LoVo (cell line): ENCODE results near the gene DIP2C.
"Not testable (repeated sequence)": the region's sequence is repeated elsewhere in the genome, so short reads cannot be mapped to it uniquely, and the experiment has no call there.

Experiments used
- DNase-seq: peaks from one replicate; pipeline ENCODE4 v3.0.0-alpha.2; 2016; ENCODE audit warnings: low spot score

Gene DIP2C

GRCh38 chr10:371515-371914, 318.0 kb downstream of the DIP2C start:
- no peak for DNase-seq

- no peak for DNase-seq
Observed at GRCh38 chr10:370449-370825, 319.0 kb downstream of the DIP2C start.

DNA sequence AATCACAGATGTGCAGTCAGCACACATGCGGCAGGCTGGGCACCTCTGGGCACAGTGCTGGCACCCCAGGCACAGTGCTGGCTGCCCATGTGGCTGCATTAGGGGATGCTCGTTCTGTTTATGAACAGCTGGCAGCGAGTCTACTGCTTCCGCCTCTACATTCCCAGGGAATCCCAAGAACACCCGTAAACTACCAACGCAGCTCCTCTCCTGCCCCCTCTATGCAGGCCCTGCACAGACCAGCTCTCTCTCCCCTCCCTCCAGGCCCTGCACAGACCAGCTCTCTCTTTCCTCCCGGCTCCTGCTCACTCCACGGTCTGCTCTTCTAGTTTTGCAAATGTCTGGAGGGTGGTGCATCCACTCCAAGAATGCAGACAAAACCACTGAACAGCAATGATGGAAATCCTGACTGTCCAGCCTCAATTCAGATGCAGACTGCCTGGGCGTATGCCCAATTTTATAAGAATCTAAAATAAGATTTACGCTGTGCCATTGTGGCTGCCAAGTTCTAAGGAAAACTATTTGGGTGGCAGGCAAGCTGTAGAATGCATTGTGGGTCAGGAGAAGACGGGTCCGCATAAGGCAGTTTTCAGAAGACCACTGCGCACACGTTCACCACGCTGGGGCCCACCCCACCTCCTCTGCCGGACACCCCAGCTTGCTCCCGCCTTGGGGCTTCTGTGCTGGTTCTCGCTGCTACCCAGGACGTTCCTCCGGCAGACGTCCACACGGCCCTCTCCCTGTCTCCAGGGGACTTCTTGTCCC, 319.6 kb downstream of the DIP2C start:
- no peak for DNase-seq

- DNase-seq, result no peak
Observed at GRCh38 chr10:369221-369683, 320.2 kb downstream of the DIP2C start.

DNA sequence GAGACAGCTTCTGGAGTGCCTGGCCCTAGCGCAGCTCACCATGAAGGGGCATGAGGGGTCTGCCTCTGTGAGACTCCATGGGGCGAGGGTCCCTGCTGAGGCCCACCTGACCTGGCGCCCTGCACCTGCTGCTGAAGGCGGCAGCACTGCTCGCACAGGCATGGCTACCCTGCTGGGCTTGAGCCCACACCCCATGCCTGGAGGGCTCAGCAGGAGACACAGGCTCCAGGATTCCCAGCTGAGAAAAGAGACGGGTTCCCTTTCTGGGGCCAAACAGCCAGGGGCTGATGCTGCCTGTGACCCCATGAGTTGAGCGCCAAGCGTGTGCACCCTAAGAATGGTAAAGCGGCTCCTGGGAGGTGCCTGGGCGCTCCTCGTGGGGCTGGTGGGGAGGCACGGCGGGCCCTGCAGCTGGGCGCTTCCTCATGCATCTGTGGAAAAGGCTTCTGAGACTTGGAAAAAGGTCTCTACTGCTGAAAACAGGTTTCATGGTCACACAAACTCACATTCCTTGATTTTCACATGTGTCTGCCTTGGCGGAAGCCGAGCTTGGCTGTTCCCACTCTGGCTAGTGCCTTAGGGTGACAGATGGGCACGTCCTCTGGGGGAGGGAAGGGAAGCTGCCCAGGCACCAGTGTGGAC, 320.8 kb downstream of the DIP2C start:
- no peak for DNase-seq

GRCh38 chr10:368107-368506, 321.4 kb downstream of the DIP2C start:
- not testable (repeated sequence) for DNase-seq

DNA sequence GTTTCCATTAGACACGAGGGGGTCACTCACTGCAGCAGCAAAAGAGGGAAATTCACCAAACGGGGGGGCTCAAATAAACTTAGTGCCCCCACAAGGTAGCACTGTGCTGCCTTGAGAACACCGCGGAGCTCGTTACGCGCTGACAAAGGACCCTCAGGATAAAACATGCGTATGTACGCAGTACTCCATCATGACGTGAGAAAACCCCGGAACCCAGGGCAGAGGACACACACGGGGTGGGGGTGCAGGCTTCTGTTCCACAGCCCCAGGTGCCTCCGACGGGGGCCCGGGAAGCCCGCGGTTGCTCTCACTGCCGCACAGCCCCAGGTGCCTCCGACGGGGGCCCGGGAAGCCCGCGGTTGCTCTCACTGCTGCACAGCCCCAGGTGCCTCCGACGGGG, 321.8 kb downstream of the DIP2C start:
- DNase-seq, result no peak

DNA sequence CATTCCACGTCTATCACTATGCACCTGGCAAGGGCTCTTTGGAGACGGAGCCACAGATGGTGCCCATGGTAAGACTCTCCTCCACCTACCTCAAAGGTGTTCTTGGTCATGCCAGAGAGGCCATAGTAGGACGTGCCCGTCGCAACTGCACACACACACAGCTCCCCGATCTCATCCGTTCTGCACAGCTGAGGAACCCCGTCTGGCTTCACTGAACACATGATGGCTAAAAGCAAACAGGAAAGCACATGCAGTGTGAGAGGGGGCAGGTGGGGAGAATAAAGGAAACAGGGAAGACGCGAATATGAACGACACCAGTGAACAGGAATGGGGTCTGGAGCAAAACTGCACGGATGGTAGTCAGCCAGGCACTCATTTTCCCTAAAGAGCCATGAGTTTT, 323.3 kb downstream of the DIP2C start:
- DNase-seq, result no peak

- no peak for DNase-seq
Observed at GRCh38 chr10:364267-364775, 325.1 kb downstream of the DIP2C start.

DNA sequence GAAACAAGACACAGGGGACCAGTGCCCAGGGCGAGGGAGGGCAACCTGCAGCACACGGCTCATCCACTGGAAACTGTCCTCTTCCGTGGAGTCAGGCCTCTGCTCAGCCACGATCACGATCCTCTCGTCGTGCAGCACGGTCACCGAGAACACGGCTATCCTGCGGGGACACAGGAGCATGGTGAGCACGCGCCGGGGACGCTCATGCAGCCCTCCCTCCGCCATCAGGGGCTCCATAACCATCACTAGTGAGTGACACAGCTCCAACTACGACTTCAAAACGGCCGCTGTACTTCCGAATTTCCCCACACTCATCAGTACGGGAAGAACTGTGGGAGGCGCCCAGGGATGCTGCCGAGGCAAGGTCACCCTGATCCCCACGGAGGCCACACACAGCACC, 326.3 kb downstream of the DIP2C start:
- no peak for DNase-seq

GRCh38 chr10:361203-362081, 328.0 kb downstream of the DIP2C start:
- no peak for DNase-seq

- DNase-seq, result no peak
Observed at GRCh38 chr10:360653-361052, 328.8 kb downstream of the DIP2C start.

DNA sequence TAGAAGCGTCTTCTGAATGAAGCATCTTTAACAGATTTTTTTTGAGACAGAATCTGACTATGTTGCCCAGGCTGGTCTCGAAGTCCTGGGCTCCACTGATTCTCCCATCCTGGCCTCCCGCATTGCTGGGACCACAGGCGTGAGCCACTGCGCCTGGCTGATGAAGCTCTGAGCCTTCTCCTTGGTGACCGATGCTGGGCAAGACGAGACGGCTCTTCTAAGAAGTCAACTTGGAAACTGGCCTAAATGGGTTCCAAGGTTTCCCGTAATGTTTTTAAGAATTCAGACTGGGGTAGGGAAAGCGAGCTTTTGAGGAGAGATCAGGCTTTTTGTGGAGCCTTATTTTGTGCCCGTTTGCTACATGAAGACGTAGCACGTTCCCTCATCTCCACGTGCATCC, 329.7 kb downstream of the DIP2C start:
- no peak for DNase-seq

DNA sequence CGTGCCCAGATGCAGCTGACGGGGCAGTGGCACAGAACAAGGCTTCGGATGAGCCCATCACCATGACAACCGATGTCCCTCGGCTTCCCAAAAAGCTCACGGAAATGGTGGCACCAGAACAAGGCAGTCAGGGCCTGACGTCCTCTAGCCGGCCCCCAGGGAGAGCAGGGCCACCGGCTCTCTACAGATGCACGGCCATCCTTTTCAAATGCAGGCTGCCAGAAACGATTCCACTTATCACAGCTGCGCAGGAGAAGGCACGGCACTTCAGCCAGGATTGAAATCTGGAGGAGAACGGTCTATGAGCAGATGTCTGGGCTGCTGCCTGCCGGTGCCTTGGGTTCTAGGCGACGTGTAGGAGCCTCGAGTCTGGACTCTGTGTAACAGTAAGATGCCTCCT, 330.4 kb downstream of the DIP2C start:
- DNase-seq, result no peak

- DNase-seq, result no peak
Observed at GRCh38 chr10:357201-357950, 332.1 kb downstream of the DIP2C start.

GRCh38 chr10:356452-356851, 333.0 kb downstream of the DIP2C start:
- no peak for DNase-seq

- no peak for DNase-seq
Observed at GRCh38 chr10:354901-355617, 334.4 kb downstream of the DIP2C start.

DNA sequence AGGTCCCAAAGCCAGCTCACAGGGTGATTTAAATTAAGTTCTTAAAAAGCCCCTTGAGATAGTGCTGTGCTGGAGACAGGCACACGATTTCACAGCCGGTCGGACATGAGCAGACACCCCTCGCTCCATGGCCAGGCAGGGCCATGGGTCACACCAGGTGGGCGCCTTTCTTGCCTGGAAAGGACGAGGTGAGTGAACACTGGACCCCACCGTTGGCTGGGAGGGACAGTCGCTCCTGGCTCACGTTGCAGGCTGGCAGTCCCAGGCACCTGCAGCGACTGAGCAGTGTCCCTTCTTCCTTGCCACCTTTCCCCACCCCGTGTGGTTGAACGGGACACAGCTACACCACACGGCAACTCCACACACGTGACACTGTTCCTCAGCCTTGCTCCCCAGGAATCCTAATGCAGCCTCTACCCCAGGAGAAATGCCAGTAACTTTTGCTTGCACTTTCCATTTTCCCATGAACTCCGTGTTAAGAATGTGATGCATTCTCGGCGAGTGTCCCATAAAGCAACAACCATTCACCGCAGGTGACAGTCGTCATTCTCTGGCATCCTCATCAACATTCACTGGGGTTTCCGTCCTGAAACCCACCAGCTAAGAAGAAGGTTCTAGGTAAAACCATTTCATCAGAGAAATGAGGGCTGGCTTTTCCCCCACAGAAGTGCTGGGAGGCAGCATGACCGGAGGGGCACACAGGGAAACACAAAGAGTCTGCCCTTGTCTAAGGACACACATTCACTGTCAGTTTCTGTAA, 336.8 kb downstream of the DIP2C start:
- DNase-seq, result no peak

DNA sequence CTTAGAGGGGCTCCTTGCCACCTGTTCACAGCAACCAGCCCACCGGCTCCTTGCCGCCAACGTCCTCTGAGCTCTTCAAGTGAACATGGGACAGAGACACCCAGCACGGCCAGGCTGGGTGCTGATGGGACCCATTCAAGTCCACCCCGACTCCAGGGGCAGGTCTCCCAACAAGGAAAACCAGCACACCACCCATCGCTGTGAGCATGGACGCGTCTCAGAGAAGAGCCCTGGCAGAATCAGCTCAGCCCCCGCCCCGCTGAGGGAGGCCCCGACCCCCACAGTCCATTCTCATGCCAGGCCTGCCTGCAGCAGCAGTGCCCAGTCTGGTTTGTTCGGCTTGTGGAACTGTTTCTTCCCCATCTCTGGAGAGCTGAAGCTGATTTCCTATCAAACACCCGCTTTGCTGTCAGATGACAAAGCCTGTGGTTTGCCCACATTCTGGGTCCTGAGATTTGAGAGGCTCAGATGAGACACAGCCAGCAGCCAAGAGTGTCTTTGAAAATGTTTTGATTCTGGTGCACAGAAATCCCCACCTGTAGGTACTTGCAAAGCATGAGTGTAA, 337.6 kb downstream of the DIP2C start:
- DNase-seq, result no peak

- no peak for DNase-seq
Observed at GRCh38 chr10:350981-351501, 338.4 kb downstream of the DIP2C start.
